8988T (cell line): Measurements from ENCODE around the gene LARGE1.
"Not testable (repeated sequence)": the region's sequence is repeated elsewhere in the genome, so short reads cannot be mapped to it uniquely, and the experiment has no call there.

ENCODE experiments used
- DNase-seq: peaks from one replicate; pipeline ENCODE4 v3.0.0; 2011

LARGE1 gene

GRCh38 chr22:33883561-33883960 lies 36.7 kb downstream of the LARGE1 start:
- DNase-seq = no peak

GRCh38 chr22:33882991-33883390 lies 37.3 kb downstream of the LARGE1 start:
- DNase-seq = no peak

- no peak for DNase-seq
Observed at GRCh38 chr22:33880986-33881385, 39.3 kb downstream of the LARGE1 start.

- no peak for DNase-seq
Observed at GRCh38 chr22:33879796-33880195, 40.5 kb downstream of the LARGE1 start.

GRCh38 chr22:33875316-33875715 lies 45.0 kb downstream of the LARGE1 start:
- DNase-seq = no peak

GRCh38 chr22:33874206-33874605 lies 46.1 kb downstream of the LARGE1 start:
- DNase-seq = no peak

- no peak for DNase-seq
Observed at GRCh38 chr22:33873666-33874065, 46.6 kb downstream of the LARGE1 start.

GRCh38 chr22:33873186-33873585 lies 47.1 kb downstream of the LARGE1 start:
- no peak for DNase-seq

- no peak for DNase-seq
Observed at GRCh38 chr22:33871935-33872334, 48.3 kb downstream of the LARGE1 start.

- DNase-seq = no peak
Observed at GRCh38 chr22:33869946-33870345, 50.3 kb downstream of the LARGE1 start.

GRCh38 chr22:33867971-33868370 lies 52.3 kb downstream of the LARGE1 start:
- no peak for DNase-seq

GRCh38 chr22:33867118-33867866 lies 53.0 kb downstream of the LARGE1 start:
- DNase-seq = no peak

GRCh38 chr22:33866511-33866910 lies 53.8 kb downstream of the LARGE1 start:
- no peak for DNase-seq

- no peak for DNase-seq
Observed at GRCh38 chr22:33865996-33866395, 54.3 kb downstream of the LARGE1 start.

- no peak for DNase-seq
Observed at GRCh38 chr22:33865248-33865647, 55.0 kb downstream of the LARGE1 start.

GRCh38 chr22:33864723-33865130 lies 55.5 kb downstream of the LARGE1 start:
- no peak for DNase-seq

GRCh38 chr22:33861216-33861875 lies 58.9 kb downstream of the LARGE1 start:
- DNase-seq = no peak

GRCh38 chr22:33860386-33860785 lies 59.9 kb downstream of the LARGE1 start:
- no peak for DNase-seq

GRCh38 chr22:33859311-33859710 lies 61.0 kb downstream of the LARGE1 start:
- no peak for DNase-seq

- DNase-seq = not testable (repeated sequence)
Observed at GRCh38 chr22:33858653-33859052, 61.6 kb downstream of the LARGE1 start.

GRCh38 chr22:33857767-33858166 lies 62.5 kb downstream of the LARGE1 start:
- DNase-seq = not testable (repeated sequence)

GRCh38 chr22:33854724-33855123 lies 65.6 kb downstream of the LARGE1 start:
- DNase-seq = no peak

- DNase-seq = peak; percentile 17
Observed at GRCh38 chr22:33853200-33854097, 66.8 kb downstream of the LARGE1 start.
